Stomach (tissue), 4 donors: ENCODE data around the gene GFAP.

ENCODE experiments used
- EP300 ChIP-seq: sonication (generic); formaldehyde crosslinking; IDR thresholded peaks from one replicate; pipeline ENCODE4 v1.6.1; 2017; ENCODE audit warnings: antibody characterized with exemption
- TF ChIP-seq, protein P1 (sequence below), 7 experiments: fragments of 450-650 bp in 4 of 7; fragments of 200-600 bp in 3 of 7; sonication (generic) in 3 of 7; IDR thresholded peaks; one replicate each; pipeline ENCODE4 v1.5.1; 2016 to 2019; ENCODE audit warnings: antibody characterized with exemption in 7 of 7, control low read depth in 2 of 7, mild to moderate bottlenecking in 1 of 7

DNA sequence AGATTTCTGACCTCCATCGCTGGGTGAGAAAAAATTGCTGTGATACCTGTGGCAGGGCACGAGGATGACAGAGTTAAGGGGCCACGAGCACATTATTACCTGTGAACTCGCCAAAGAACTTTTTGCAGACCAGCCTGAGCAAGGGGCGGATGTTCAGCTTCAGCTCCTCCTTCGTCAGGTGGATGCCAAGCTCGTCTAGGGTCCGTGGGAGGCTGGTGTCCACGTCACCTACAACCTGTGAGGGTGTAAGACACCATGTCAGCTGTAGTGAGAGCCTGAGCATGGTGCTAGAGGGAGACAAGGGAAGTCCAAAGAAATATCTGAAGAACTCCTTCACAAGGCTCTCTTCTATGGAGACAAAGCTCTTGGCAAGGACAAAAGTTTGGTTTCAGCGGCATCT is 50.5 kb downstream of the GFAP start:
- TF ChIP-seq EP300: no peak
- TF ChIP-seq, protein P1, sequence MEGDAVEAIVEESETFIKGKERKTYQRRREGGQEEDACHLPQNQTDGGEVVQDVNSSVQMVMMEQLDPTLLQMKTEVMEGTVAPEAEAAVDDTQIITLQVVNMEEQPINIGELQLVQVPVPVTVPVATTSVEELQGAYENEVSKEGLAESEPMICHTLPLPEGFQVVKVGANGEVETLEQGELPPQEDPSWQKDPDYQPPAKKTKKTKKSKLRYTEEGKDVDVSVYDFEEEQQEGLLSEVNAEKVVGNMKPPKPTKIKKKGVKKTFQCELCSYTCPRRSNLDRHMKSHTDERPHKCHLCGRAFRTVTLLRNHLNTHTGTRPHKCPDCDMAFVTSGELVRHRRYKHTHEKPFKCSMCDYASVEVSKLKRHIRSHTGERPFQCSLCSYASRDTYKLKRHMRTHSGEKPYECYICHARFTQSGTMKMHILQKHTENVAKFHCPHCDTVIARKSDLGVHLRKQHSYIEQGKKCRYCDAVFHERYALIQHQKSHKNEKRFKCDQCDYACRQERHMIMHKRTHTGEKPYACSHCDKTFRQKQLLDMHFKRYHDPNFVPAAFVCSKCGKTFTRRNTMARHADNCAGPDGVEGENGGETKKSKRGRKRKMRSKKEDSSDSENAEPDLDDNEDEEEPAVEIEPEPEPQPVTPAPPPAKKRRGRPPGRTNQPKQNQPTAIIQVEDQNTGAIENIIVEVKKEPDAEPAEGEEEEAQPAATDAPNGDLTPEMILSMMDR (IDR thresholded peaks at IDR 0.05): no peak
